KMS-11 (cell line): Measurements from ENCODE around the gene RS1.

ENCODE experiments used
- H2AFZ ChIP-seq: fragments of 200-600 bp; sonication (generic); 2 replicates; pipeline ENCODE4 v1.6.1; 2016; ENCODE audit warnings: antibody characterized with exemption, mixed run types, low read depth
- H3K27ac ChIP-seq: fragments of 200-600 bp; sonication (generic); 2 replicates; pipeline ENCODE4 v1.6.1; 2016; ENCODE audit warnings: mild to moderate bottlenecking, mixed run types
- H3K27me3 ChIP-seq: fragments of 200-600 bp; sonication (generic); 2 replicates; pipeline ENCODE4 v1.6.1; 2017; ENCODE audit warnings: mild to moderate bottlenecking, low read depth, mixed run types, moderate library complexity; ENCODE audit not compliant: insufficient read depth
- H3K36me3 ChIP-seq: fragments of 200-600 bp; sonication (generic); 2 replicates; pipeline ENCODE4 v1.6.1; 2017; ENCODE audit warnings: mild to moderate bottlenecking, mixed run types; ENCODE audit not compliant: insufficient read depth
- H3K4me1 ChIP-seq: fragments of 200-600 bp; sonication (generic); 2 replicates; pipeline ENCODE4 v1.6.1; 2016; ENCODE audit warnings: mild to moderate bottlenecking, low read depth, mixed run types; ENCODE audit not compliant: poor library complexity, severe bottlenecking
- H3K4me2 ChIP-seq: fragments of 200-600 bp; sonication (generic); 2 replicates; pipeline ENCODE4 v1.7.0; 2016; ENCODE audit warnings: mild to moderate bottlenecking, mixed run types
- H3K4me3 ChIP-seq: fragments of 200-600 bp; sonication (generic); IDR thresholded peaks from 2 replicates; pipeline ENCODE4 v1.6.1; 2017; ENCODE audit warnings: low read depth, low read length, mixed read lengths; ENCODE audit not compliant: insufficient read depth
- H3K79me2 ChIP-seq: fragments of 200-600 bp; sonication (generic); 2 replicates; pipeline ENCODE4 v1.6.1; 2016; ENCODE audit warnings: low read depth, mixed run types; ENCODE audit not compliant: insufficient read depth
- H3K9ac ChIP-seq: fragments of 200-600 bp; sonication (generic); 2 replicates; pipeline ENCODE4 v1.6.1; 2016; ENCODE audit warnings: mild to moderate bottlenecking, mixed run types
- H4K20me1 ChIP-seq: fragments of 200-600 bp; sonication (generic); 2 replicates; pipeline ENCODE4 v1.6.1; 2016; ENCODE audit warnings: mild to moderate bottlenecking, mixed run types; ENCODE audit not compliant: insufficient read depth
- TF ChIP-seq, protein P1 (sequence below): fragments of 200-600 bp; sonication (generic); conservative IDR thresholded peaks from 2 replicates; pipeline ENCODE4 v1.6.1; 2017; ENCODE audit warnings: low read depth, mild to moderate bottlenecking, antibody characterized with exemption, low read length, moderate library complexity, mixed read lengths

The RS1 gene

DNA sequence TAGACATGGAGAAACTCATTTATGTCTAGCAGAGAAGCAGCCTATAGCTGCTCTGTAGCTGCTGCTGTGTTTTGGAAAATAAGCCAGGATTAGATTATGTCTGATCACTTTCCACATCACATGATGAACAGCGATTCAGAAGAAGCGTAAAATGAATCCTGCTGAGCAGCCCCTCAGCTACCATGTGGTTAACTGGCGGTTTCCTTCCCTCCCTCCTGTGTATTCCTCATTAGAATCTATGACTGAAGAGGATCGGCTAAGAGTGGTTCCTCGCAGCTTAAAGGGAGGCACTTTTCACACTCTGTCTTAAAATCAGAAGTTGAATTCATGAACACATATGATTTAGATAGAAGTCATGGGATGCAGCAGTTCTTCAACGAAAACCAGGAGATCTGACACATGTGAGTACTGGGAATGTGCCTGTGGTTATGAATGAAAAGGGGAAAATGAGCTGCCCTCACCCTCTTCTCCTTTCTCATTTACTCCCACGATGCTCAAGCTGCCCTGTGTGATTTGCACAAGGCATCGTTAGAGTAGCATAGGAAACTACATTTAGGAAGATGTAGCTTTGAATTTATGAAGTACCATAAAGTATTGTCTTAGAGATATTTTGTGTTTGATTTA lies 35.6 kb upstream of the RS1 start, which contains the start of gene PPEF1:
PPEF1 (plus strand) TSS at position 220 of the 624 bp plus-strand sequence; CDS start at position 356, 136 bp downstream.
- TF ChIP-seq, protein P1, sequence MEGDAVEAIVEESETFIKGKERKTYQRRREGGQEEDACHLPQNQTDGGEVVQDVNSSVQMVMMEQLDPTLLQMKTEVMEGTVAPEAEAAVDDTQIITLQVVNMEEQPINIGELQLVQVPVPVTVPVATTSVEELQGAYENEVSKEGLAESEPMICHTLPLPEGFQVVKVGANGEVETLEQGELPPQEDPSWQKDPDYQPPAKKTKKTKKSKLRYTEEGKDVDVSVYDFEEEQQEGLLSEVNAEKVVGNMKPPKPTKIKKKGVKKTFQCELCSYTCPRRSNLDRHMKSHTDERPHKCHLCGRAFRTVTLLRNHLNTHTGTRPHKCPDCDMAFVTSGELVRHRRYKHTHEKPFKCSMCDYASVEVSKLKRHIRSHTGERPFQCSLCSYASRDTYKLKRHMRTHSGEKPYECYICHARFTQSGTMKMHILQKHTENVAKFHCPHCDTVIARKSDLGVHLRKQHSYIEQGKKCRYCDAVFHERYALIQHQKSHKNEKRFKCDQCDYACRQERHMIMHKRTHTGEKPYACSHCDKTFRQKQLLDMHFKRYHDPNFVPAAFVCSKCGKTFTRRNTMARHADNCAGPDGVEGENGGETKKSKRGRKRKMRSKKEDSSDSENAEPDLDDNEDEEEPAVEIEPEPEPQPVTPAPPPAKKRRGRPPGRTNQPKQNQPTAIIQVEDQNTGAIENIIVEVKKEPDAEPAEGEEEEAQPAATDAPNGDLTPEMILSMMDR = no peak
- Histone ChIP-seq H3K4me3 (no peak within 1 kb of the TSS), H3K36me3 (no peaks in the 10 kb centered on the region), H4K20me1 (no peaks in the 10 kb centered on the region), H3K4me2 (no peak within 1 kb of the TSS), H3K9ac (no peak within 1 kb of the TSS), H2AFZ (no peak within 1 kb of the TSS), H3K4me1 (no peaks in the 10 kb centered on the region), H3K79me2 (no peaks in the 10 kb centered on the region), H3K27ac (no peak within 1 kb of the TSS), H3K27me3 (no peaks in the 10 kb centered on the region)

DNA sequence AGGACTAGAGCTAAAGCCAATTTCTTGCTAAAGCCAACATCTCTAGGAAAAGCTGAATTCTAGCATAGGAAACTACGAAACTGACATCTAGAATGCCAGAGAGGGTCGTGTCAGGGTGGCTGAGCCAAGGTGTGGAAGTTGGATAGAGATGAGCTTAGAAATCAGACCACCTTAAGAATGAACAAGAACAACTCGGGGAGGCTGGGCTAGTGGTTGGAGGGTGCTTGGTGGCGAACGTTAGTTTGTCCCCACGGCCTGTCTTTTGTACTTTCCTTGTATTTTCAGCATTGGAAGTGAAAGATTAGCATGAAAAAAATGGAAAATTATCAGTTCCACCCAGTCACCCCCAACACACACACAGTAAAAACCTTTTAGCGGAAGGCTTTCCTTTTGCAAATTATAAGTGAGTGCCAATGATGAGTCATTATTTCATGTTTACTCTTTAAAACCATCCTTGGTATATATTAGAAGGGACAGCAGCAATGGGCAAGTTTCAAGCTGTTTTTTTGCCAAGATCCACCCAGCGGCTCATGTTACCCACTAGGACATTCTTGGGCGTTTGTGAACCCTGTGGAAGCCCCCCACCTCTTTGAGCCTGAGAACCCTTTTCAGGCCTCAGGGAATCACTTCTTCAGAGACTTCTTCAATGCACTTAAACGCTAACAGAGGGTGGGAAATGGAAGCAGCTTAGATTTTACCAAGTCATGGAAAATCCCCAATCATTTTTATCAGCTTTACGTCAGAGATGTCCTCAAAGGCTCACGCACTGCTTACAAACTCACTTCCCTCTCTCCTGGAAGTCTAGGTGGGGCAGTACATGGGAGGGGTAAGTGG lies 30.7 kb upstream of the RS1 start:
- TF ChIP-seq, protein P1 = no peak
- Histone ChIP-seq H3K9ac (no peak overlapping the region), H3K36me3 (no peaks in the 10 kb centered on the region), H2AFZ (no peak overlapping the region), H4K20me1 (no peaks in the 10 kb centered on the region), H3K79me2 (no peaks in the 10 kb centered on the region), H3K4me3 (no peak overlapping the region), H3K27ac (no peak overlapping the region), H3K27me3 (no peaks in the 10 kb centered on the region), H3K4me1 (no peaks in the 10 kb centered on the region), H3K4me2 (no peak overlapping the region)

DNA sequence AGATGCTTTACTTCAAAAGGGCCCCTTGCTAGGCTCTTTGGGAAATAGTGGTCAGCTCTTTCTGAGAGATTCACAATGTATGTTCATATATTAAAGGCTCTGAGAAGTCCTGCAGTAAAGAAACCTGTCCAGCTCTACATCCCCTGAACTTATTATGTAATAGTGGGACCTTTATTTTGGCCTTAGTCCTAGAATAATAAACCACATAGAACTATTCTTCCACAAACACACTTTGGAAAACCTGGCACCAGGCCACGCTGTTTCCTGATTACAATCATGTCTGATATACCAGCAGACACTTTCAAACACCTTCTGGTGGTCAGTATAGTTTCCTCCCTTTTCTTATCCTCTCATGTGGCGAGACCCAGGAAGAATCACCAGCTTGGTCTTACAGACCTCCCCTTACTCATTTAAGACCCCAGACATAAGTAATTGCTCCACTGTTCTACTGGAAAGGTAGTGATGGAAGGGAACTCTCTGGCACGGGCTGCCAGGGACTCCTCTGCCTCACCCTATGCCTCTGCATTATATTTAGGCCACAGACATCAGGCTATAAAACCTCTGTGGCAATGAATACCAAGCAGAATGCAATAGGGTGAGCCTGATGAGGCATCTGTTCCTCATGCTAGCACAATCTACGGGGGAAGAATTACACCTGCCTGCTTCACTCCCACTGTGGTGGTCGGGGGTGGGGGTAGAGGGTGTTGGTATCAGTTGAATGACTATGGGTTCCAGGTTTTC lies 29.9 kb upstream of the RS1 start:
- Histone ChIP-seq H3K27ac (no peak overlapping the region), H4K20me1 (no peaks in the 10 kb centered on the region), H3K9ac (no peak overlapping the region), H3K4me3 (no peak overlapping the region), H3K4me2 (no peak overlapping the region), H3K27me3 (no peaks in the 10 kb centered on the region), H3K79me2 (no peaks in the 10 kb centered on the region), H2AFZ (no peak overlapping the region), H3K36me3 (no peaks in the 10 kb centered on the region), H3K4me1 (no peaks in the 10 kb centered on the region)
- TF ChIP-seq, protein P1 = no peak

DNA sequence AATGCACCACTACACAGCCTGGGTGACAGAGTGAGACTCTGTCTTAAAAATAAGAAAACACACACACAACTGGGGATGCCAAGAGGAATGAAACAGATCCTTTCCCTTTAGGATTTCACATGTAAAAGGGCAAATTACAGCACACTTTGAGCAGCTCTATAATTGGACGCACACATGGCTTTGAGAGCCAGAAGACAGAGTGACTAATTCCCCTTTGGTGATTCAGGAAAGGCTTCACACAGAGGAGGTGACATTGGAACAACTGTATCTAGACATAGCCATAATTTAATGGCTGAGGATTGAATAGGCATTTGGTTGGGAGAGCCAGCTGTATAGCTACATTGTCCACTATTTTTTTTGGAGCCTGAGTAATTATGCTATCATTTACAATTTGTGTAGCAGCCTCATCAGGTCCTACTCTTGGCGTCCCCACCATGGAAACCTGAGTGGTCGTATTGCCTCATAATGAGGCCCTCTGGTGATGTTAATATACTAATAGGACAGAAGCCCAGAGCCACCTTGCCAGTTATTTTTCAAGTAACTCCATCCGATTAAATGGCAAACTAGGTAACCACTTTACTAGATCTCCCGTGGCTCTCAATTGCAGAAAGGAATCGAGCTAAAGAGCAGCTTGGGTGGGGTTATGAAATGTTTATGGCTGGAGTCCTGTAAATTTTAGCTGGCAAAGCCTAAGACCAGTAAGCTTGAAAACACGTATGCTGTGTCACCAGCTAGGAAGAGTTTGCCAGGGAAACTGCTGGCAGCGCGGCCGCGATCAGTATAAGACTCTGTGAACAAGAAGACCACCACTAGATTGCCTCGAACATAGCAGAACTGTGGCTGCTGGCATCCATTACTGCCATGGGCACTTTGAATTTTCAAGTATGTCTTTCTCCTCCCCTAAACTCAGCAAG lies 27.1 kb upstream of the RS1 start:
- H4K20me1 ChIP-seq = no peaks in the 10 kb centered on the region
- no peaks in the 10 kb centered on the region for H3K27me3 ChIP-seq
- no peak overlapping the region for H3K27ac ChIP-seq
- H3K4me1 ChIP-seq = no peaks in the 10 kb centered on the region
- no peak overlapping the region for H2AFZ ChIP-seq
- no peak overlapping the region for H3K9ac ChIP-seq
- H3K4me3 ChIP-seq = no peak overlapping the region
- no peak overlapping the region for H3K4me2 ChIP-seq
- TF ChIP-seq, protein P1 = no peak
- no peaks in the 10 kb centered on the region for H3K36me3 ChIP-seq
- H3K79me2 ChIP-seq = no peaks in the 10 kb centered on the region
